HCT116 (cell line): ENCODE measurements around the gene ST3GAL5. TPM values are rescaled to one million over a fixed set of nuclear protein-coding genes. Genes with fewer than 3 reads are reported as not detected.

ENCODE experiments used
- ATAC-seq: fragments of 200-7000 bp; cut with Tn5 transposase; 2 replicates; pipeline ENCODE4 v1.9.1; 2020; ENCODE audit warnings: mild to moderate bottlenecking, moderate library complexity
- BruUV-seq: library from RNA; stranded (reverse); fragments of 400-500 nt; replicated peaks from 2 replicates; lab custom pipeline; 2021; lab: Mats Ljungman, UMichigan
- CTCF ChIA-PET: fragments of 300-600 bp; sonication (Branson Sonifier 250); formaldehyde crosslinking; loops from one replicate; lab custom pipeline; 2021; ENCODE audit warnings: antibody characterized with exemption; lab: Charles Lee
- POLR2A ChIA-PET: fragments of 300-600, 350-600 bp; sonication (Branson Sonifier 250); formaldehyde crosslinking; loops from one replicate; lab custom pipeline; 2021; ENCODE audit warnings: antibody characterized with exemption; lab: Charles Lee
- RAD21 ChIA-PET, 2 experiments: fragments of 300-600 bp; sonication (Branson Sonifier 250); formaldehyde crosslinking; loops; one replicate each; lab custom pipeline; 2023; ENCODE audit warnings: low total read pairs in 2 of 2; ENCODE audit not compliant: uncharacterized antibody in 2 of 2, unreplicated experiment in 2 of 2, low non-redundant PET in 1 of 2; lab: Charles Lee
- DNase-seq: peaks from one replicate; pipeline ENCODE4 v3.0.0-alpha.2; 2010; ENCODE audit warnings: low read depth, low spot score
- H2AFZ ChIP-seq: fragments of 200-600 bp; shearing (Covaris generic), sonication (generic); 2 replicates; pipeline ENCODE4 v1.6.1; 2017; ENCODE audit warnings: low read depth, mixed run types, mixed read lengths, antibody characterized with exemption, low read length; ENCODE audit not compliant: poor library complexity, severe bottlenecking
- H3K27ac ChIP-seq: 2 replicates; pipeline ENCODE4 v1.5.1; 2012; ENCODE audit warnings: low read depth, low read length
- H3K27me3 ChIP-seq: fragments of 200-600 bp; sonication (generic); 2 replicates; pipeline ENCODE4 v1.6.1; 2016; ENCODE audit warnings: mixed run types, low read length, mixed read lengths; ENCODE audit not compliant: insufficient read depth
- H3K36me3 ChIP-seq, 2 experiments: fragments of 200-500 bp in 1 of 2; fragments of 200-600 bp in 1 of 2; sonication (Bioruptor generic) in 1 of 2; sonication (generic) in 1 of 2; 2 replicates each; pipeline versions ENCODE4 v1.5.1 to v1.6.1; 2014 to 2016; ENCODE audit warnings: low read length in 2 of 2, inconsistent platforms in 1 of 2, mixed read lengths in 1 of 2, mixed run types in 1 of 2; ENCODE audit not compliant: insufficient read depth in 2 of 2, control insufficient read depth in 1 of 2
- H3K4me1 ChIP-seq, 2 experiments: fragments of 200-600 bp in 1 of 2; sonication (generic) in 1 of 2; 2 replicates each; pipeline versions ENCODE4 v1.5.1 to v1.6.1; 2012 to 2017; ENCODE audit warnings: low read length in 2 of 2, inconsistent platforms in 1 of 2, mild to moderate bottlenecking in 1 of 2, mixed read lengths in 1 of 2, mixed run types in 1 of 2, moderate library complexity in 1 of 2; ENCODE audit not compliant: insufficient read depth in 2 of 2, control insufficient read depth in 1 of 2
- H3K4me2 ChIP-seq: fragments of 200-600 bp; sonication (generic); 2 replicates; pipeline ENCODE4 v1.6.1; 2017; ENCODE audit warnings: mixed run types, low read length, mixed read lengths
- H3K4me3 ChIP-seq, 2 experiments: fragments of 200-600 bp in 1 of 2; sonication (generic) in 1 of 2; replicated peaks in 1 of 2; 2 replicates each; pipeline ENCODE4 v1.5.1; 2011 to 2016; ENCODE audit warnings: low read length in 2 of 2, control low read depth in 1 of 2, low read depth in 1 of 2, mild to moderate bottlenecking in 1 of 2, mixed read lengths in 1 of 2, mixed run types in 1 of 2
- H3K79me2 ChIP-seq: fragments of 200-600 bp; sonication (generic); 2 replicates; pipeline ENCODE4 v1.6.1; 2017; ENCODE audit warnings: mild to moderate bottlenecking, mixed run types, low read length, moderate library complexity, mixed read lengths; ENCODE audit not compliant: insufficient read depth
- H3K9ac ChIP-seq: fragments of 200-600 bp; sonication (generic); 2 replicates; pipeline ENCODE4 v1.6.1; 2016; ENCODE audit warnings: low read length, mixed read lengths
- H3K9me2 ChIP-seq: fragments of 200-600 bp; sonication (generic), shearing (Covaris generic); 2 replicates; pipeline ENCODE4 v1.6.1; 2017; ENCODE audit warnings: mixed run types, mild to moderate bottlenecking, moderate library complexity; ENCODE audit not compliant: insufficient read depth
- H3K9me3 ChIP-seq, 2 experiments: fragments of 200-500 bp in 1 of 2; fragments of 200-600 bp in 1 of 2; sonication (Bioruptor generic) in 1 of 2; sonication (generic) in 1 of 2; 2 replicates each; pipeline ENCODE4 v1.6.1; 2014 to 2017; ENCODE audit warnings: low read length in 2 of 2, mixed read lengths in 2 of 2, inconsistent platforms in 1 of 2, low read depth in 1 of 2, mild to moderate bottlenecking in 1 of 2, mixed run types in 1 of 2, moderate library complexity in 1 of 2; ENCODE audit not compliant: control insufficient read depth in 1 of 2, insufficient read depth in 1 of 2
- H4K20me1 ChIP-seq: fragments of 200-600 bp; sonication (generic), shearing (Covaris generic); 2 replicates; pipeline ENCODE4 v1.6.1; 2017; ENCODE audit warnings: mixed run types, mild to moderate bottlenecking, moderate library complexity; ENCODE audit not compliant: insufficient read depth
- ELF1 ChIP-seq: IDR thresholded peaks from 2 replicates; pipeline ENCODE4 v1.6.1; 2012; ENCODE audit warnings: low read depth, borderline replicate concordance
- MAX ChIP-seq: IDR thresholded peaks from 2 replicates; pipeline ENCODE4 v1.6.1; 2012
- SIN3A ChIP-seq: IDR thresholded peaks from 2 replicates; pipeline ENCODE4 v1.6.1; 2012; ENCODE audit warnings: low read depth
- intact Hi-C: fragments of 100-400 bp; cut with micrococcal nuclease; formaldehyde crosslinking; loops from 2 replicates; pipeline ENCODE4 v1.10.0; 2022
- total RNA-seq: library from RNA; stranded (reverse); gene quantifications from one replicate; pipeline ENCODE4 v1.2.1, GENCODE V29; 2021; ENCODE audit not compliant: unreplicated experiment
- TF ChIP-seq, protein P1 (sequence below): IDR thresholded peaks from 2 replicates; pipeline ENCODE4 v1.6.1; 2011; ENCODE audit warnings: mild to moderate bottlenecking, low read length, moderate library complexity; ENCODE audit not compliant: insufficient replicate concordance; ENCODE audit errors: extremely low read depth

The ST3GAL5 gene
- total RNA-seq, 1 experiment from 2014 or later, result 14.8 TPM

DNA sequence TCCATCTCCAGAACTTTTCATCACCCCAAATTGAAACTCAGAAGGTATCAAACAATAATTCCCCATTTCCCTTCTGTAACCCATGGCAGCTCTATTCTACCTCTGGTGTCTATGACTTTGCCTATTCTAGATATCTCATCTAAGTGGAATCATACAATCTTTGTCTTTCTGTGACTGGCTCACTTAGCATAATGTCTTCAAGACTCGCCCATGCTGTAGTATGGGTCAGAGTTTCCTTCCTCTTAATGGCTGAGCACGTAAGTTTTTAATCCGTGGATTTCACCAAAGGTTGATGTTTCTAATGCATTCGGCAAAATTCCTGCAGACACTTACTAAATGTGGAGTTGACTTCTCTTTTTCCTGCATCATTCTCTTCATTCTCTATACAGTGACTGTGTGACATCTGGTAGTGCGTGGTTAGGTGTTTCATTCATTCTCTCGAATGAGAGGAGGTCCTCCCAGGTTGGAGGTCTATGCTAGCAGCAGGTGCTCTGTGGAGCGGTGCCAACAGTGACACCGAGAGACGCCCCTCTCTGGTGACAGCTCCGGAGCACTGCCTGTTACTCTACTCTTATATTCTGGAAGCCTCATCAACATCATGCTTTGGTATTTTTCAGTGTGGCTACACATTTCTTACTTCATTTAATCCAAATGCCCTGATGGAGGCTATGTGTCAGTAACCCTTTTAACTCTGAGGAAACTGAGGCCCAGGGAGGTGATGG is 84.9 kb downstream of the ST3GAL5 start:
- H3K4me2 ChIP-seq, result no peak overlapping the region
- peak overlapping the region; percentile 83 for H2AFZ ChIP-seq
- H3K36me3 ChIP-seq, result no peaks in the 10 kb centered on the region
- H3K9ac ChIP-seq, result no peak overlapping the region
- H3K9me2 ChIP-seq, result no peaks in the 10 kb centered on the region
- TF ChIP-seq ELF1 (no peak), SIN3A (no peak), MAX (no peak)
- TF ChIP-seq, protein P1, sequence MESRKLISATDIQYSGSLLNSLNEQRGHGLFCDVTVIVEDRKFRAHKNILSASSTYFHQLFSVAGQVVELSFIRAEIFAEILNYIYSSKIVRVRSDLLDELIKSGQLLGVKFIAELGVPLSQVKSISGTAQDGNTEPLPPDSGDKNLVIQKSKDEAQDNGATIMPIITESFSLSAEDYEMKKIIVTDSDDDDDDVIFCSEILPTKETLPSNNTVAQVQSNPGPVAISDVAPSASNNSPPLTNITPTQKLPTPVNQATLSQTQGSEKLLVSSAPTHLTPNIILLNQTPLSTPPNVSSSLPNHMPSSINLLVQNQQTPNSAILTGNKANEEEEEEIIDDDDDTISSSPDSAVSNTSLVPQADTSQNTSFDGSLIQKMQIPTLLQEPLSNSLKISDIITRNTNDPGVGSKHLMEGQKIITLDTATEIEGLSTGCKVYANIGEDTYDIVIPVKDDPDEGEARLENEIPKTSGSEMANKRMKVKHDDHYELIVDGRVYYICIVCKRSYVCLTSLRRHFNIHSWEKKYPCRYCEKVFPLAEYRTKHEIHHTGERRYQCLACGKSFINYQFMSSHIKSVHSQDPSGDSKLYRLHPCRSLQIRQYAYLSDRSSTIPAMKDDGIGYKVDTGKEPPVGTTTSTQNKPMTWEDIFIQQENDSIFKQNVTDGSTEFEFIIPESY, result no peak
- H4K20me1 ChIP-seq, result no peaks in the 10 kb centered on the region
- ChIA-PET POLR2A (no interaction called here), CTCF (interaction anchor here (1.5 to 1.6 kb wide), 2 partner anchors 9 to 75 kb away, joined by 3 to 4 read pairs; no protein-coding TSS in a partner anchor), RAD21 (no interaction called here)
- DNase-seq (no peak), ATAC-seq (no peak)
- peaks cover 11 to 17% of the 10 kb centered on the region in 2 experiments; a peak in 3 of 4 replicates for H3K4me1 ChIP-seq
- no peak overlapping the region for H3K27ac ChIP-seq
- no peaks in the 10 kb centered on the region for H3K79me2 ChIP-seq
- H3K27me3 ChIP-seq, result no peaks in the 10 kb centered on the region
- H3K4me3 ChIP-seq, result no peak overlapping the region
- no TSS peak for BruUV-seq
- no peaks in the 10 kb centered on the region for H3K9me3 ChIP-seq
- intact Hi-C loops, result loop anchor here (2.0 kb wide), 1 partner anchor 53 kb away; no protein-coding TSS in a partner anchor
